ENCODE measurements around the gene TUBB8B.
"Not testable (repeated sequence)": the region's sequence is repeated elsewhere in the genome, so short reads cannot be mapped to it uniquely, and the experiment has no call there.

The TUBB8B gene

DNA sequence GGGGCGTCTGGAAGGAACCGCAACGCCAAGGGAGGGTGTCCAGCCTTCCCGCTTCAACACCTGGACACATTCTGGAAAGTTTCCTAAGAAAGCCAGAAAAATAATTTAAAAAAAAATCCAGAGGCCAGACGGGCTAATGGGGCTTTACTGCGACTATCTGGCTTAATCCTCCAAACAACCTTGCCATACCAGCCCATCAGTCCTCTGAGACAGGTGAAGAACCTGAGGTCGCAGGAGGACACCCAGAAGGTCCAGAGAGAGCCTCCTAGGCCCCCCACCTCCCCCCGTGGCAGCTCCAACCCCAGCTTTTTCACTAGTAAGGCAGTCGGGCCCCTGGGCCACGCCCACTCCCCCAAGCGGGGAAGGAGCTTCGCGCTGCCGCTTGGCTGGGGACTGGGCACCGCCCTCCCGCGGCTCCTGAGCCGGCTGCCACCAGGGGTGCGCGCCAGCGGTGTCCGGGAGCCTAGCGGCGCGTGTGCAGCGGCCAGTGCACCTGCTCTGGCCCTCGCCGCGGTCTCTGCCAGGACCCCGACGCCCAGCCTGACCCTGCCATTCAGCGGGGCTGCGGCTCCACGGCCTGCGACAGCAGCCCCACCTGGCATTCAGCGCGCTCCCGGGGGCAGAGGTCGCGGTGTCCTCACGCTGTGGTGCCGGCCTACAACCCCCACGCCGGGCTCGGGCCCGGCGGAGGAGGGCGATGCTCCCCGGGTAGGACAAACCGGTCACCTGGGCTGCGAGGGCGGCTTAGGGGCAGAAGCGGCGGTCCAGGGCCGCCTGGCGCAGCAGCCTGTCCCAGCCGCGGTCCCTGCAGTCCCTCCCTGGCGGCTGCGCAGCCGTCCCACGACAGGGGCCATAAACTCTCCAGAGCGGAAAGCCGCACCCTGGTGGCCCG lies 37.8 kb downstream of the TUBB8B start:
- not testable (repeated sequence) for DNase-seq

DNA sequence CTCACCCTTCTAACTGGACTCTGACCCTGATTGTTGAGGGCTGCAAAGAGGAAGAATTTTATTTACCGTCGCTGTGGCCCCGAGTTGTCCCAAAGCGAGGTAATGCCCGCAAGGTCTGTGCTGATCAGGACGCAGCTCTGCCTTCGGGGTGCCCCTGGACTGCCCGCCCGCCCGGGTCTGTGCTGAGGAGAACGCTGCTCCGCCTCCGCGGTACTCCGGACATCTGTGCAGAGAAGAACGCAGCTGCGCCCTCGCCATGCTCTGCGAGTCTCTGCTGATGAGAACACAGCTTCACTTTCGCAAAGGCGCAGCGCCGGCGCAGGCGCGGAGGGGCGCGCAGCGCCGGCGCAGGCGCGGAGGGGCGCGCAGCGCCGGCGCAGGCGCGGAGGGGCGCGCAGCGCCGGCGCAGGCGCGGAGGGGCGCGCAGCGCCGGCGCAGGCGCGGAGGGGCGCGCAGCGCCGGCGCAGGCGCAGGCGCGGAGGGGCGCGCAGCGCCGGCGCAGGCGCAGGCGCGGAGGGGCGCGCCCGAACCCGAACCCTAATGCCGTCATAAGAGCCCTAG lies 38.7 kb downstream of the TUBB8B start:
- DNase-seq = not testable (repeated sequence)

DNA sequence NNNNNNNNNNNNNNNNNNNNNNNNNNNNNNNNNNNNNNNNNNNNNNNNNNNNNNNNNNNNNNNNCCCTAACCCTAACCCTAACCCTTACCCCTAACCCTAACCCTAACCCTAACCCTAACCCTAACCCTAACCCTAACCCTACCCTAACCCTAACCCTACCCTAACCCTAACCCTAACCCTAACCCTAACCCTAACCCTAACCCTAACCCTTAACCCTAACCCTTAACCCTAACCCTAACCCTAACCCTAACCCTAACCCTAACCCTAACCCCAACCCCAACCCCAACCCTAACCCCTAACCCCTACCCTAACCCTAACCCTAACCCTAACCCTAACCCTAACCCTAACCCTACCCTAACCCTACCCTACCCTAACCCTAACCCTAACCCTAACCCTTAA lies 39.5 kb downstream of the TUBB8B start:
- peak; percentile 3 for DNase-seq
